GM12892 (cell line): Measurements from ENCODE around the gene KRABD2.

Source experiments
- POLR2A ChIP-seq: IDR thresholded peaks from 2 replicates; pipeline ENCODE4 v1.6.1; 2011; ENCODE audit warnings: low read depth, low read length, control low read depth
- POLR2AphosphoS5 ChIP-seq: IDR thresholded peaks from 2 replicates; pipeline ENCODE4 v1.6.1; 2011; ENCODE audit warnings: low read depth, low read length, control low read depth
- TAF1 ChIP-seq: IDR thresholded peaks from 2 replicates; pipeline ENCODE4 v1.6.1; 2011; ENCODE audit warnings: low read depth, mild to moderate bottlenecking, control low read depth, low read length, borderline replicate concordance

- TF ChIP-seq POLR2A (no peak), POLR2AphosphoS5 (no peak), TAF1 (no peak)
Measured at GRCh38 chr17:8345052-8345690, 31.3 kb downstream of the KRABD2 start.
